Loucy (cell line): Measurements from ENCODE around the gene FSD2.

Source experiments
- CTCF ChIP-seq: fragments of 200-600 bp; sonication (generic); conservative IDR thresholded peaks from 2 replicates; pipeline ENCODE4 v1.5.1; 2014; ENCODE audit warnings: mild to moderate bottlenecking, antibody characterized with exemption, low read length
- EZH2phosphoT487 ChIP-seq: fragments of 200-600 bp; IDR thresholded peaks from 2 replicates; pipeline ENCODE4 v1.6.1; 2018; ENCODE audit warnings: antibody characterized with exemption, mild to moderate bottlenecking, moderate library complexity, borderline replicate concordance

GRCh38 chr15:82840166-82840565 lies 34.3 kb upstream of the FSD2 start:
- TF ChIP-seq CTCF (no peak), EZH2phosphoT487 (no peak)
